Limb (tissue), 2 donors: ENCODE measurements around the gene DGKD.

ENCODE experiments used
- DNase-seq, 2 donors: peaks; one replicate each; pipeline ENCODE4 v3.0.0-alpha.2; 2016; ENCODE audit errors: extremely low spot score in 2 of 2

The DGKD gene

DNA sequence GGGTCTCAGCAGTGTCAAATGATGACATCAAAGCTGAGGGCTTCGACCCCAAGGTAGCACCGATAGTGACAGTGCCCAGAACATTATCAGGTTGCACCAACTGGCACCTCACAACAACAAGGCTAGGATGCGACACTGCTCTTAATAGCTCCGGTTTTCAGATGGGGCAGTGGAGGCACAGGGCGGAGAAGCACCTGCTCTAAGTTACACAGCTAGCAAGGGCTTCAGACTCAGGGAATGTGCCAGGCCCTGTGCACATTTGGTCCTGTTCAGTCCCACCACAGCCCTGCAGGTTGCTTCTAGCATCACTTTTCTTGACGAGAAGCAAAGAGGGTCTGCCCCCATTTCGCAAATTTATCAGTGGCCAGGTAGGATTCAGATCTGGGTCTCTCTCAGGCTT is 74.1 kb downstream of the DGKD start:
- no peak for DNase-seq

DNA sequence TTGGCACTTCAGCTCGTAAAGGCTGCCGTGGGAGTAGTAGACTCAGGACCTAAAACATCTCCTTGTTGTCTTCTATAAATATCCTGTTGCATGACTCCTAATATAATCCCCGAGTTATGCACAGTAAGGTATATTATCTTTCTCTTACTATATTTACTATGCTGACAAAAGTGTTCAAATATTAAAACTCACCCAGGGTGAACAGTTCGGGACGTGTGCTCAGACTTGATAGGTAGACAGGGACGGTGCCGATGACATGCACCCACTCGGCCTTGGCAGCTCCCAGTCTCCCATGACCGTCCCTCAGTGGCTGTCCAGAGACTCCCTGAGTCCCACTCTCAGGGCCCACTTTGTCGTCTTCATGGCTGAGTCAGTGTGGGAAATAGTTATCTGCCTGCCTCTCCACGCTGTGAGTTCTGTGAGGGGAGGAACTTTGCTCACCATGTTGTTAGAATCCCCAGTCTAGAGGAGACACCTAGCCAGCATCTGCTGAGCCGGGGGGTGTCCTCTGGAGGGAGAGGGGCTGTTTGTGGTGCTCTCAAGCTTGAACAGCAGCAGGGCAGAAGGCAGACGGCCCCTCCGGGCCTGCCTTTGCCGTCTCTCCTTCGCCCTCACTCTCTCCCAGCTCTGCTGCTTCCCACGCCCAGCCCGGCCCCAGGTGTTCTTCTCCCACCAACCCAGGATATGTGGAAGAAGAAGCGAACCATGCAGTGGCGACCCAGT is 75.0 kb downstream of the DGKD start:
- DNase-seq, result no peak

DNA sequence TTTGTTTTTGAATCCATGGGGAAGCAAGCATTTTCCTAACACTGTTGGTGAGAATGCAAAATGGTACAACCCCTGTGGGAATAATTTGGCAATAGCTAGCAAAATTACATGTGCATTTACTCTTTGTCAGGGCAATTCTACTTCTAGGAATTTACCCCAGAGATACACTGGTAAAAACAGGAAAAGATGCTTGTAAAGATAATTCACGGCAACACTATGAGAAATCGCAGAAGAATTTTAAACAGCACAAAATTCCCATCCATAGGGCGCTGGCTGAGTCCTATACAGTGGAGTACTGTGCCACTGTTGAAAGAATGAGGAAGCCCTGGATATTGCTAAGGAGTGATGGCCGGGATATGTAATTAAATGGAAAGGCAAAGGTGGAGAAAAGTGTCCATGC is 75.8 kb downstream of the DGKD start:
- no peak for DNase-seq

DNA sequence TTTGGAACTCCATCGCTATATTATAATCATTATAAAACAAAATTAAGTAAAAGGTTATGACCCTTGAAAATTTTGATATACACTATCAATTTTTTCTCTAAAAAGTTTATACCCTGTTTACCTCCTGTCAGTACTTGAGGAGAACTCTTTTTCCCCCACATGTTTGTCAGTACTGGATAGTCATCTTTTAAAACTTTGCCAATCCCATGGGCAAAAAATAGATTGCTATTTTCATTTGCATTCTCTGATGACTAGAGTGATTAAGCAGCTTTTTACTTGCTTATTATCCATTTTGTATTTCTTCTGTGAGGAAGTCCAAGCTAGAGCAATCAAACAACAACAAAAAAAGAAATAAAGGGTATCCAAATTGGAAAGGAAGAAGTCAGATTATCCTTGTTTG is 76.4 kb downstream of the DGKD start:
- no peak for DNase-seq

DNA sequence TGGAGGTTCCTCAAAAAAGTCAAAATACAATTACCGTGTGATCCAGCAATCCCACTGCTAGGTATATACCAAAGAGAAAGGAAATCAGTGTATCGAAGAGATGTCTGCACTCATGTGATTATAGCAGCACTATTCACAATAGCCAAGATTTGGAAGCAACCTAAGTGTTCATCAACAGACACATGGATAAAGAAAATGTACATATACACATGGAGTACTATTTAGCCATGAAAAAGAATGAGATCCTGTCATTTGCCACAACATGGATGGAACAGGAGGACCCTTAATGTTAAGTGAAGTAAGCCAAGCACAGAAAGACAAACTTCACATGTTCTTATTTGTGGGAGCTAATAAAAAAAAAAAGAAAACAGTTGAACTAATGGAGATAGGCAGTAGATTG is 78.7 kb downstream of the DGKD start:
- no peak for DNase-seq

DNA sequence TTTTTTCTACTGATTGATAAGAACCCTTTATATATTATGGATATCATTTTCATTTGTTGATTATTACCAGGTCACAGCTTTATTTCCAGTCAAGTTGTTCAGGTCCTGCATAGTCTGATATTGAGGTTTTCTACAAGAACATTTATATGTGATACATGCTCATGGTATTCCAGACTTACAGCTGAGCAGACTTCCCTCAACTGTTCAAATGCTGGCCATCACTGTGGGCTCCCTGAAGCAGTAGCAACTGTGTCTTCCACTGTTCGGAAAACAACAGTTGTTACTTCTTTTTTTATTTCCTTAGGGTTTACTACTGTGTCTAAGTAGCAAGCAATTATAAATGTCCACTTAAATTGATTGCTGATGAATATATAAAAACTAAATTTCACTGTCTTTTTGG is 79.5 kb downstream of the DGKD start:
- no peak for DNase-seq

DNA sequence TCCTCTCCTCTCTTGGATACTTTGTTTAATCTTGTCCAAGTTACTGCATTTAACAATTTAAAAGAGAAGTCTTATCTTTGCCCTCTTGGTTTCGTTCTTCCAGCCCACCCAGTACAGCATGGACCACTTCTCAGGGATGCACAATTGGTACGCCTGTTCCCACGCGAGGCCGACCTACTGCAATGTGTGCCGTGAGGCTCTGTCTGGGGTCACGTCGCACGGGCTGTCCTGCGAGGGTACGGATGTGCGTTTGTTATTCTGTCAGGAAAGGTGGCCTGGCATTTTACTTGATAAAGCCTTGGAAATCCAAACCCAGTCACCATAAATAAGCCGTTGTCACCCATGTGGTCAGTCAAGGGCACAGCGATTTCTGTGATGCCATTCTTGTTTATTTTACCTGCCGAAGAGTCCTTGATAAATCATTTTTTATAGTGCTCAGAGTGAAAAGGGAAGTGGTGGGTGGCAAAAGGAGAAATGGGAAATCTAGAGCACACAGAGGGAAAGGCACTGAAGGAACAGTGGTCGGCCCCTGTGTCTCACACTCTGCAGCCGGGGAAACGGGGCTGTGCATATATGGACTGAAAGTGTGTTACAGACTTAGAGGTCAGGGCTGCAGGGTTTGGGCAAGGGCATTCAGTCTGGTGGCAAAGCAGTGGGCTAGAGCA is 80.5 kb downstream of the DGKD start:
- DNase-seq, result no peak

DNA sequence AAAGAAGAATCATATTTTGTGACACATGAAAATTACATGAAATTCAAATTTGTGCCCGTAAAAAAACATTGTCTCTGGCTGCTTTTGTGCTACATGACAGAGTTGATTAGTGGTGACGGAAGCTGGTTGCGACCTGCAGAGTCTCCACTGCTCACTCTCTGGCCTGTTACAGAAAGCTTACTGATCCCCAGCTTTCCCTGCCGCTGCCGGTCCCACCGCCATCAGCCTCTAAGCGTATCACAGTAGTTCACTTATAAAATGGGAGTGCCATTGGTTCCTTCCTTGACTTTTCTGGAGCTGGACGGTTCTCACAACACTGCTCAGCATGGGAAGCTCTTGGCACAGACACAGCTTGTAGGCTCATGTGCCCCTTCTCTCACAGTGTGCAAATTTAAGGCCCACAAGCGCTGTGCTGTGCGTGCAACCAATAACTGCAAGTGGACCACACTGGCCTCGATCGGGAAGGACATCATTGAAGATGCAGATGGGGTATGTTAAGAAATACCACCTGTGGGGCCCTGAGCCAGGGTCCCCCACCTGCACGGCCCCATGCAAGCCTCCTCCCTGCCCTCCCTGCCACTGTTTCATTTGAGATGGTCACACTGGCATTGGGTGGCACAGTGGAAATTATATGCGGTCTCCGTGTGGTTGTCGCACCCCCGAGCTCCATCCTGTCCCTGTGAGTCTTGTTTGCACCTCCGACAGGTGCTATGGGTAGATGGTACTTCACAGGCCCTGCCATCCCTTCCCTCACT is 81.3 kb downstream of the DGKD start:
- DNase-seq, result no peak

DNA sequence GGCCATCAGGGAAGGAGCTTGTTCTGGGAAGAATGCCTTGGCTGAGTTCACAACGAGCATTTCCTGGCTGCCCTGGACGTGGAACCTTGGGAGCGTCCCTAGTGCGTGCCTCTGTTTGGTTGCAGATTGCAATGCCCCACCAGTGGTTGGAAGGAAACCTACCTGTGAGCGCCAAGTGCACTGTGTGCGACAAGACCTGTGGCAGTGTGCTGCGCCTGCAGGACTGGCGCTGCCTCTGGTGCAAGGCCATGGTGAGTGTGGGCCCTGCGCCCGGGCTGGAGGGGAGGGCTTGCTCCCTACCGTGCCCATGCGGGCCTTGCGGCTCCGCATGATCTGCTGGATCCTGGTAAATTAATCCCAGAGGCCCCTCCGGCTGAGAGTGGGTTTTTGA is 81.9 kb downstream of the DGKD start:
- DNase-seq, result no peak

DNA sequence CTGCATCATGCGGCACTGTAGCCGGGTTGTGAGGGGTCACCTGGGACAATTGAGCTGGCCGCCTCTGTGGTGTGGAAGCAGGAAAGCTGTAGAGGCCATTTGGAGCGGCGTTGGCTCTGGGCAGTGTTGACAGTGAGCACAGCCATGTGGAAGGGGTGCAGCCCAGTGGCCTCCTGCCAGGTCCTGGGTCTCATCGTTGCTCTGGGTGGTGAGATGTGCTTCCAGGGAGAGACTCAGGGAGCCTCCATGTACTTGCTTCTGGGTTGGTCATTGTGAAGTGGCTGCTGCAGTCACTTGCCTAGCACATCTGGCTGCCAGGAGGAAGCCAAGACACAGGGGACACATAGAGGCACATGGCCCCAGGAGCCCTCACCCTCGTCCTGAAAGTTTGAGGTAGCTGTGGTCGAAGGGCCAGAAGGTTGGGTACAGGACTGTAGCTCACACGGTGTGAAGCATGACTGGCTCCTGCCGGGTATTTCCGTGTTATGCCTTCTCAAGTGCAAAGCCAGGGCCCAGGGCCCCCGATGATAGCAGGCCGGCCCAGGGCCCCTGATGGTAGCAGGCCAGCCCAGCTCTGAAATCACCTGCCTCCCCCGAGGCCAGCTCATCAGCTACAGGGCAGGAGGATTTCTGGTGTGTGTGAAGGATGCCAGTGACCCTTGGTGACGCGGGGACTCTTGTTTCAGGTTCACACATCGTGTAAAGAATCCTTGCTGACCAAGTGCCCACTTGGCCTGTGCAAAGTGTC is 82.6 kb downstream of the DGKD start:
- DNase-seq, result no peak

DNA sequence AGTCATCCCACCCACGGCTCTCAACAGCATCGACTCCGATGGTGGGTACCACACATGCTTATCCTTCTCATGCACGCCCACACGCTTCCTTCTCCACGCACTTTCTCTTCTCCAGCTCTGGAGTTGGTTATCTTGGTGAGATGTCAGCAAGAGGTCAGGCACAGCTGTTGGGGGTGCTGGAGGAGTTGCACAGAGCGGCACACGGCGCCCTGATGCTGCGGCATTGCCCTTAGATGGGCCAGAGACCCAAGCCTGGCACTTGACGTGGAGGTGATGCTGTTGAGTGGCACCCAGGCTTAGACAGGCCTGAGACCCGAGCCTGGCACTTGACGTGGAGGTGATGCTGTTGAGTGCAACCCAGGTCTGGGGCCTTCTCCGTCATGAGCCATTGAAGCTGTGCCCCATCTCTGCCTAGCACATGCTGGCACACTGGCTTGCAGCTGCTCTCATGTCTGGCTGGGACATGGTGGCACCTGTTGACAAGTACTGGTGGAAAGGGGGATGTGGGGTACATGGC is 83.2 kb downstream of the DGKD start:
- no peak for DNase-seq

DNA sequence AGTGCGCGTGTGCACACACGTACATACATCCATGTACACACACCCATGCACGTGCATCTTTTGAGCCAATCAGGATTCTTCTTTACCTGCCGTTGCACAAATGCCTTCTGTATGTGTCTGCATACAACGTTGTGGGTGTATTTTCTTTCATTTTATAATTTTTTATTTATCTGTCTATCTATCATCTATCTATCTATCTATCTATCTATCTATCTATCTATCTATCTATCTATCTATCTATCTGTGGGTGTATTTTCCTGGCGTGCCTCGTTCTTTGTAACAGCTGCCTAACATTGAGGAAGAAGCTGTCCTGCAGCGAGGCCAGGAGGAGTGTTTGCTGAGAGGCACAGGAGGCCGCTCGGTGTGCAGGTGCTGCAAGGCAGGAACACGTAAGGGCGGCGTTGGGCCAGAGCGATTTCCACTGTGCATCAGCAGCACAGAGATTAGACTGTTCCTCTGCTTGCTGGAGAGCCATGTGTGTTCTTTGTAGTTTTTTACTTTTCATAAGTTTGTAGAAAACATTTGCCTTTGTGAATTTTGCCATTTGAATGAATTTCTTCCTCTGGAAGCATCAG is 84.4 kb downstream of the DGKD start:
- no peak for DNase-seq

DNA sequence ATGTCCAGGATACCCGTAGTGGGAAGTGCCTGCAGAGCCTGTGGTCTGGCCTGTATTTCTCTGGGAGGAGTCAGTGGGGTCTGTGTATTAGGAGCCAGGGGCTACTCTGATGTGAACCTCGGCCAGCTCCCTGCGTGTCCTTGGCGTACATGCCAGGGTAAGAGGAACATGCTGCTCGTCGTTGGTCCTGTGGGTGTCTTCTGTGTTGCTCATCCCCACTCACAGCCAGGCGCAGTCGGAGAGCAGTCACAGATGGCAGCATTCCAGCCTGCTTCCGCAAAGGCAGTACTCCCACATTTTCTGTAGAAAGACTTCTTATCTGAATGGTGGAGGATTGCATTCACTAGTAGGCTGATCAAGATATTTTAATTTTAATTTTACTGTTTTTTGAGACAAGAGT is 84.9 kb downstream of the DGKD start:
- no peak for DNase-seq

DNA sequence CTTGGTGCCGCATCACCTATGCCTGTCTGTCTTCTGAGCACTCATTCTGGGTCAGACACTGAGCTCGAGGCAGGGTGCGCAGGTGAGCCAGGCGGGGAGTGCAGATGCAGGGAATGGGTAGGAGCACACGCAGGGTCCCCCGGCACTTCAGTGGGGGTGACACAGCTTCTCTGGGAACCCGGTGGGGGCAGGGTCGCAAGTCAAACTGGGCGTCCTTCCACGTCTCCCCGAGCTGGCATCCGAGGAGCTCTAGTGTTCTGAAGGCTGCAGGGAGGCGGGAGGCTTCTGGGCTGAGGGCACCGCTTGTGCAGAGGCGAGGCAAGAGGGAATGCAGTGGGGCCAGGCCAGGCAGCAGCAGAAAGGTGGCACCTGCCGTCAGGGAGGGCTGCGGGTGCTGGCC is 86.0 kb downstream of the DGKD start:
- DNase-seq, result no peak

DNA sequence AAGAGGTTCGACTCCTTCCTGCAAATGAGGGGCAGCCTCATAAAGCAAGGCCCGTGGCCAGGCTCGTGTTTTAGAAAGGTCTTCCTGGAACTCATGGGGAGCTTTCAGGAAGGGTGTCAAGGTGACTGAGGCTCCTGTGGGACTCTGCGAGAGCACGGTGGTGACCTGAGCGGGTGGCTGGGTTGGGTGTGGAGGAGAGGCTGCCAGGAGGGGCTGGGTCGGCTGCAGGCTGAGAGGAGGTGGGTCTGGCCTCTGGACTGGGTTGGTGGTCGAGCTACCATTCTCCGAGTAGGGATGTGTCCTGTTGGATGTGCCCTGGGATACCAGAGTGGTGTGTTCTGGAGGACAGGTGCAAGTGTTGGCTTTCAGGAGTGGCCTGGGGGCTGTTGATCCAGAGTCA is 86.4 kb downstream of the DGKD start:
- DNase-seq, result no peak

DNA sequence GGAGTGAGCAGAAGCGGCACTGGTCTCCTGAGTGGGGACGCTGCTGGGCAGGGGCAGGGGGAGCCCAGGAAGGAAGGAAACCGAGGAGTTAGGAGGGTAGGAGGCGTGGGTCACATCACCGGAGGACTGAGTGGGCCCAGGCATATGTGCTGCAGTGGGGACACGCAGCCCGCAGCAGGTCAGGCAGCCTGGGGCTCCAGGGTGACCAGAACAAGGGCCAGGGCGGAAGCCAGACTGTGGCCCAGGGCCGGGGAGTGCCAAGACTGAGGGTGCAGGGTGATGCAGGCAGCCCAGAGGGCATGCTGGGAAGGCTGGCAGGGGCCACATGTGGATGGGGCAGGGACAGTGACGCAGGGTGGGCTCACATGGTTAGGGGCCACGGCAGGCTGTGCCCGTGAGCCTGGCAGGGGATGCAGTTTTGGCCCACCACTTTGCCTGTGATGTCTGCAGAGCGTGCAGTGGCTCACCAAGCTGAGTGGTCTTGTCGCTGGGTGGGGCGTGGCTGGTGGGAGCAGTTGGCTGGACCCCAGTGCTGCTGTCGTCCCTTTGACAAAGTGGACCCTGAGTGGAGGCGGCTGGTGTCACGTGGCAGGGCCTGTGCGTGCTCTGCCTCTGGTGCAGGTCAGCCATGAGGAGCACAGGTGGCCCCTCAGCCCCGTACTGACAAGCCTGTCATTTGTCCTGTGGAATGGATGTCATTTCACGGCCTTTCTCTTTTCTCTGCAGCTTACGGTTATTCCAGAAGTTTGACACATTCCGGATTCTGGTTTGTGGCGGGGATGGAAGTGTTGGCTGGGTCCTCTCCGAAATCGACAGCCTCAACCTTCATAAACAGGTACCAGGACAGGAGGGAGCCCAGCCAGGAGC is 87.1 kb downstream of the DGKD start:
- DNase-seq, result no peak

DNA sequence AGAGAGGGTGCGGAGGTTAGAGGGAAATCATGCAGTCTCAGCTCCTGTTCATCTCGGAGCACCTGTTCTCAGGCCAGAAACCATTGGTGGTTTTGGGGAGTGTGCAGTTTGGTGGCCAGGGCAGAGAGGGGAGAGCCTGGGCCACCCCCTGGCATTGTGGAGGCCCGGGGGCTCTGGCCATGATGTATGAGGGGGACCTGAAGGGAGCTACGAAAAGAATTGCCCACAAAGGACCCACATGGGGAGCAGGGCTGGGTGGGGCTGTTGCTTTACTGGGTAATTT is 87.7 kb downstream of the DGKD start:
- DNase-seq, result no peak

DNA sequence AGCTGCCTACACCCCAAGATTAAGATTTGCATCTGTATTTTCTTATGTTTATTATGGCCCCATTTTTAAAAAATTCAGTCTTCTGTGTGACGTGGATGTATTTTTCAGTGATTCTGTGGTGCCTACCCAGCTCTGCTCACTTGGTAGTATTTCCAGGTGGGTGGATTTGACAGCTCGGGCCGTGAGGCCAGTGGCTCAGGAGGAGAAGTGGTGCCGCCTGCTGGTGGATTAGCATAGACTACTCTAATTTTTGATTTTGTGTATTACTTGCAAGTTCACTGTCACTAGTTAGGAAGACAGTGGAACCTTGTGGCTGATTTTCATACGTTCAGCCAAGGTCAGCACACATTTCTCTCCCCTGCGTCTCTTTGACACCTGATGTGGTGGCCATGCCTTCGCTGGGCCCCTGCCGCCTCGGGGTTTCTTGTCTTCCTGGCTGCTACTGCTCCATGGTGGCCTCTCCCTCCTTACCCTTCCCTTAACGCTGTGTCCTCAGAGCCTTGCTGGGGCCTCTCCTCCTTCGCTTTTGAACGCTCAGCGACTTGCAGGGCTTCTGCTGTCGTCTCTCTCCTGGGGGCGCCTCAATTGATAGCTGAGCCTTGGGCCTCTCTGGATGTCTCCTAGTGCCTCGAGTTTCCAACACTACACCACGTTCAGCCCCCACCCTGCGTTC is 89.4 kb downstream of the DGKD start:
- peak; percentile 81 to 86 for DNase-seq

DNA sequence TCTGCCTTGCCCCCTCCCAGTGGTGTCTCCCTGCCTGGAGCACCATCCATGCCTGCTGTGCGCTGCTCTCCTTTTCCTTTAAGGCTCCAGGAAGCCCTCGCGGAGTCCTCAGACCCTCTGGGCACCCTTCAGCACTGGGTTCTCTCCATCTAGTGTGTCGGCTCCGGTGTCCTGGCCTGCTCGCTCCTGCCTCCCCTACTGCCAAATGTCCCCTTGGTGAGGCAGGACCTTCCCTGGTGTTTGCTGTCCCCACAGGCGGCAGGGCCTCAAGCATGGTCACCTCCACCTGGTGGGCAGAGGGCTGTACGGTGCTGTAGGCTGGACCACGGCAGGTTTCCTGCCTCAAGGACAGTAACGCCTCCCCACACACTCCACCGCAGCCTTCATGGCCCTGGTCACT is 90.2 kb downstream of the DGKD start:
- peak in 1 of 2 donors; percentile 24 for DNase-seq

DNA sequence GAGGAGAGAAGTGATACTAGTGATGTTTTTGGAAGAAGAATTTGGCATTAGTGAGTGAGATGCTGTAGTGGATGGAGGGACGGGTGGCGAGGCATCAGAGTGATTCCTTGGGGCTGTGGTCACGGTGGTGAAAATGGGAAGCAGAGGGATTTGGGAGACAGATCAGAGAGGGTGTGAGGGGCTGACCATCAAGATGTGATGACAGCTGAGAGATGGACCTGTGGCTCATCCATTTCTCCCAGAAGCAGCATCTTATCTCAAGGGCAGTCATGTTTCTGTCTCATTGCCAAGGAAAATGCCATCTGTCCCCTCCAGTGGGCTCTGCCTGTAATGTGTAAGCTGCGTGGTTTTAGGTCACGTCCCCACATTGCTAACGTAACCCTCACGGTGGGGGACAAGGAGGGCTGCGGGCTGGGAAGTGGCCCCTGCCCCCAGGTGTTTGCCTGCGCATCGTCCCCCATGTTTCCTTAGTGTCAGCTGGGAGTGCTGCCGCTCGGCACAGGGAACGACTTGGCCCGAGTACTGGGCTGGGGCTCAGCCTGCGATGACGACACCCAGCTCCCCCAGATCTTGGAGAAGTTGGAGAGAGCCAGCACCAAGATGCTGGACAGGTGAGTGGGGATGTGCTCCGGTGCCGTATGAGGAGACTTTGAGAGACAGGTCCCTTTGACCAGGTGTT is 91.0 kb downstream of the DGKD start:
- DNase-seq, result peak in 1 of 2 donors; percentile 21
